GM18858 (cell line): ENCODE results near the gene SHISAL2B.
"Not testable (repeated sequence)": the region's sequence is repeated elsewhere in the genome, so short reads cannot be mapped to it uniquely, and the experiment has no call there.

Source experiments
- ATAC-seq: cut with Tn5 transposase; IDR thresholded peaks from one replicate; pipeline ENCODE4 v1.9.1; 2021; ENCODE audit not compliant: unreplicated experiment

SHISAL2B gene

DNA sequence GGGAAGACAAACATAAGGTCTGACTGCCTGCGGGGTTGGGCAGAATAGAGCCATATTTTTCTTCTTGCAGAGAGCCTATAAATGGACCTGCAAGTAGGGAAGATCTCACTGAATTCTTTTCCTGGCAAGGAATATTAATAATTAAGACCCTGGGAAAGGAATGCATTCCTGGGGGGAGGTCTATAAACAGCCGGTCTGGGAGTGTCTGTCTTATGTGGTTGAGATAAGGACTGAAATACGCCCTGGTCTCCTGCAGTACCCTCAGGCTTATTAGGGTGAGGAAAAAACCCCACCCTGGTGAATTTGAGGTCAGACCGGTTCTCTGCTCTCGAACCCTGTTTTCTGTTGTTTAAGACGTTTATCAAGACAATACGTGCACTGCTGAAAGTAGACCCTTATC is 6.1 kb downstream of the SHISAL2B start:
- ATAC-seq, result not testable (repeated sequence)

DNA sequence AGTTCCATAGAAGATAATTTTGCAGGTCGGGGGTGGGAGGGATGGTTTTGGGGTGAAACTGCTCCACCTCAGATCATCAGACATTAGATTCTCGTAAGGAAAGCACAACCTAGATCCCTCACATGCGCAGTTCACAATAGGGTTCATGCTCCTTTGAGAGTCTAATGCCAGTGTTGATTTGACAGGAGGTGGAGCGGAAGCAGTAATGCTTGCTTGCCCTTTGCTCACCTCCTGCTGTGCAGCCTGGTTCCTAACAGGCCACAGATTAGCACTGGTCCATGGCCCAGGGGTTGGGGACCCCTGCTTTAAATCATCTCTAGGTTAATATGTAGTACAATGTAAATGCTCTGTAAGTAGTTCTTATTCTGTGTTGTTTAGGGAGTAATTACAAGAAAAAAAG is 10.5 kb downstream of the SHISAL2B start:
- ATAC-seq, result no peak

DNA sequence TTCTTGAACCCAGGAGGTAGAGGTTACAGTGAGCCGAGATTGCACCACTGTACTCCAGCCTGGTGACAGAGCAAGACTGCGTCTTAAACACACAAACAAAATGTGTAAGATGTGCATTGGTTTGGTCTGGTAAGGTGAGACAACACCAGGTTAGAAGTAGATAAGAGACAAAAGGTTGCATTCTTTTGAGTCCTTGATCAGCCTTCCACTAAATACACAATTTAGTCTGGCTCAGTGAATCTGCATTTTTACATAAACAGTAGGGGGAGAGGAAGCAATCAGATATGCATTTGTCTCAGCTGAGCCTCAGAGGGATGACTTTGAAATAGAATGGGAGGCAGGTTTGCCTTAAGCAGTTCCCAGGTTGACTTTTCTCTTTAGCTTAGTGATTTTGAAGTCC is 15.8 kb downstream of the SHISAL2B start:
- not testable (repeated sequence) for ATAC-seq

GRCh38 chr5:64707191-64707590 is 16.9 kb downstream of the SHISAL2B start:
- no peak for ATAC-seq

- ATAC-seq, result not testable (repeated sequence)
Observed at GRCh38 chr5:64714495-64714894, 24.2 kb downstream of the SHISAL2B start.

DNA sequence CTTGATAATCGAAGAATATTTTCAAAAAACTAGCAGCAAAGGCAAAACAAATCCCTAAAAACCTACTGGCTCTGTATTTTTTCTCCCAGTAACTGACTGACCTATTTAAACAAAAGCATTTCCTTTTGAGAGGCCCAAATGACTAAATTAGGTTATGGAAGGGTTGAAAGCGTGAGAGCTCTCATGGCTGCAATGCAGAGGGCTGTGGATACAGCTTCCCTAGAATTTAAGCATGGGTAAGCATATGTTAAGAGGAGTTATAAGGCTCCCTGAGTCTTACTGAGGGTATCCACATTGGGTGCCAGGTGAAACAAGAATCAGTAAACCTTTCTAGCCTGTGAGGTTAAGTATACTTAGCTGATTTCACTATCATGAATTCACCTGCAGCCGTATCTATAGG is 32.3 kb downstream of the SHISAL2B start:
- no peak for ATAC-seq

- no peak for ATAC-seq
Observed at GRCh38 chr5:64727150-64727549, 36.8 kb downstream of the SHISAL2B start.

DNA sequence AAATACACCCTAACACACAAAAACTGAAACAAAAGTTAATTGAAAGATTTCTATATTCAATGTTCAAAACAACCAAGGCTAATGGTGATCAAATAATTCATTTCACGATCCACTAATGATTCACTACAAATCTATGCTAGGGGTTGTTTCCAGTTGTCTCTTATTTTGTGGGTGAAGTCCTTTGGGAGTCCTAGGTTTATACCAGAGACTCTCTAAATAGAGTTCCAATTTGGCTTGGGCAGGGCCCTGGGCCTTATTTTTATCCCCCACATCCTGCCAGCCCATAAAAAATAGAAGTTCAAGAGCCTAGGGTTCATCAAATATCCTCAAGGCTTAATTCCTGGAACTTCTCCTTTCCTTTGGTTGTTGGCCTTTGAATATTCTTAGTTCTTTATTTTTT is 52.1 kb downstream of the SHISAL2B start:
- ATAC-seq, result no peak

GRCh38 chr5:64742821-64743220 is 52.5 kb downstream of the SHISAL2B start:
- ATAC-seq, result no peak

GRCh38 chr5:64744914-64745313 is 54.6 kb downstream of the SHISAL2B start:
- no peak for ATAC-seq

- ATAC-seq, result no peak
Observed at GRCh38 chr5:64746446-64746845, 56.1 kb downstream of the SHISAL2B start.

DNA sequence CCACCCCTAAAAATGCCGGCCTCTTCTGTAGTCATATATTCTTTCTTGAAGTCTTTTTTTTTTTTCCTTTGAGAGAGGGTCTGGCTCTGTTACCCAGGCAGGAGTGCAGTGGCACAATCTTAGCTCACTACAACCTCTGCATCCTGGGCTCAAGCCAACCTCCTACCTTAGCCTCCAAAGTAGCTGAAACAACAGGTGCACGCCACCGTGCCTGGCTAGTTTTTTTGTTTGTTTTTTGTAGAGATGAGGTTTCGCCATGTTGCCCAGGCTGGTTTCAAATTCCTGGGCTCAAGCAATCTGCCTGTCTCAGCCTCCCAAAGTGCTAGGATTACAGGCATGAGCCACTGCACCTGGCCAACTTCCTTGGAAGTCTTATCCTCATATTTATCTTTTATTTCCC is 59.1 kb downstream of the SHISAL2B start:
- no peak for ATAC-seq

DNA sequence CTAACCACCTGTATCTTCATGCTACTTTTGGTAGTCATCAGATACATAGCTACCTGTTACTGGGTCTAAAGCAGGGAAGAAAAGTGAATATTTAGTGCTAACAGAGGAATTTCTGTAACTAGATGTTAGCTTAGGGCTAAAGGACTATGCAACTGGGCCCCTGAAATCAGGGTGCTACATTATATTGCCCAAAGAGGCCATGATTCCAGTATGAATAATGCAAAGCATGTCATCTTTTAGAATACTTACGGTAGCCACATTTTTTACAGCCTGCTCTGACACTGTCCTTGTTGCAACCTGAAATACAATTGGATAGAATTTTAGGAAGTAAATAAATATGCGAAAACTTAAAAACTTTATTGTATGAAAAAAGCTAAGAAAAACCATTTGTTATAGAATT is 63.8 kb downstream of the SHISAL2B start:
- ATAC-seq, result no peak

- ATAC-seq, result no peak
Observed at GRCh38 chr5:64758901-64759300, 68.6 kb downstream of the SHISAL2B start.

DNA sequence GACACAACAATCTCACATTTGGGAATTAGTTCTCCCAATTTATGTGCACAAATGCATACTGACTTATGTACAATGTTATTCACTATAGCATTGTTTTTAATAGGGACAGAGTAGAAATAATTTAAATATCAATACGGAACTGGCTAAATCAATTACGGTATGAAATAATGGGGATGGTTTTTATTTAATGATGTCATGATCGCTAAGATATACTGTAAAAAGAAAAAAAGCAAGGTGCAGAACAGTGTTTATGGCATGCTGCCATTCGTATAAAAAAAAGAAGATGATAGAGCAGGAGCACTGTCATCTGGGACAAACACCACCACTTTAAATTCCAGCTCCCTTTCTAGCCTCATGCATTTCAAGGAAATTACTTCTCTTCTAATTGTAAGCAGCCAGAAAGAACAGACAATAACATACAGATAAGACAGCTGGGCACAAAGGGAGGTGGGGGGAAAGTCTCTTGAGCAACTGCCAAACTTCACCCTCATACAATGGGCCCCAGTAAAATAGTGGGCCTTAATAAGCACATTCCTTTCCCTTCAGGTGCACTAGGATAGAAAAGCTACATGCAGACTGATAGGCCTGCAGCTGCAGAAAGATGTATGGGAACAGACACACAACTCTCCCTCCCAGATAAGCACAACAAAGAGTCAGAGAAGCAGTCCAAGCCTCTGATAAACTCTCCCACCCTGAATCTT is 69.8 kb downstream of the SHISAL2B start:
- ATAC-seq, result no peak

DNA sequence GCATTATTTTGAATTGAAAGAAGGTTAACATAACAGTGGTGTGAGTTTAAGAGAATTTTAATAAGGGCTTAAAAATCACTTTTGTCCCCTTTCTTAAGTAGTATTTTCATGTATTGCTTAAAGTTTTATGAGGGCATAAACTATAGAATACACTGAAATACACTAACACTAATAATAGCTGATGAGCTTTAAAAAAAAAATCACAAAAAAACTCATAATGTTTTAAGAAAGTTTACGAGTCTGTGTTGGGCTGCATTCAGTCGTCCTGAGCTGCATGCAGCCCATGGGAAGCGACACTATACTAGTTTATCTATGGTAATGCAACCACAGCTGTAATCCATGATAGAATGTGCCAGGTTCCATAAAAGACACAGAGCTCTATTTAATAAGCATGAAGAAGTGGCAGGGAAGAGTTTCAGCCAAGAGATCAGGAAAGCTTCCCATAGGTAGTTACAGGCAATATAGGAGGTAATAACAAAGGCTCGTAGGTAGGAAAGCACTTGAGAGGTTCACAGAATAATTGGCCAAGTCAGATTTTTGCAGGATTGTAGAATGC is 73.7 kb downstream of the SHISAL2B start:
- no peak for ATAC-seq

DNA sequence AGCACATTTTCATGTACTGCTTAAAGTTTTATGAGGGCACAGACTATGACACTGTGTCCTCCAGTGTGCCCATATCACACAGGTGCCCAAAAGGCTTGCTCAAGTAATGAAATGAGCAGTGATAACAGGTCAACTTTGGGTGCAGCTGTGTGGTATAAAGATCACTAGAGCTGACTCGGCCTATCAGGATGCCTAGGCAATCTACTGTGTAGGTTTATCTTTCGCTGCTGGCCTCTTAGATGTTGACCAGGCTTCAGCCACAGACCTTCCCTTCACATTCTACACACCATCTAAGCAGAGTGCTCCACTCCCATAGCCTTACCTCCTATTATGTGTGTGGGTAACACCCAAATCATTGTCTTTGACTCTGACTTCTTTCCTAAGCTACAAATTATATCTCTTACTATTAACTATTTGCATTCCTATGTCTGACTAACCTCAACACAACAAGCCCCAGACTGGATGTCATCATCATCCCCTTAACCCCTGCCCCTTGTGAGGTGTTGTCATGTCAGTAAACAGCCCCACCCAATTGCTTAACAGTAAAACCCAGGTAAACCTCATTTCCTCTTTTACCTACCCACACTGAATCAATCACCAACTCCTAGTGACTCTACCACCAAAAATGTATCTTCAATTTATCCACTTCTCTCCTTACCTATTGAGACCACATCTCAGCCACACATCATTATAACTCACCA is 75.7 kb downstream of the SHISAL2B start:
- ATAC-seq, result no peak

GRCh38 chr5:64766941-64767340 is 76.6 kb downstream of the SHISAL2B start:
- ATAC-seq, result no peak
